ENCODE results near the gene ZBTB11. TPM values are rescaled to one million over a fixed set of nuclear protein-coding genes. Genes with fewer than 3 reads are reported as not detected.
"Not testable (repeated sequence)": the region's sequence is repeated elsewhere in the genome, so short reads cannot be mapped to it uniquely, and the experiment has no call there.

ZBTB11 gene
- total and polyA plus RNA-seq, 2 experiments from 2014 or later = 7.7 to 22.4 TPM

GRCh38 chr3:101709126-101709525, 32.2 kb upstream of the ZBTB11 start:
- no peaks in the 10 kb centered on the region for H3K9me2 ChIP-seq (ENCODE audit: insufficient read depth)
- no peaks in the 10 kb centered on the region for H4K20me1 ChIP-seq (replicated peaks; ENCODE audit: insufficient read depth)
- no peak overlapping the region for H3K27ac Mint-ChIP-seq
- H3K4me3 Mint-ChIP-seq = no peak overlapping the region
- ATAC-seq (no peak), DNase-seq (ENCODE audit: low spot score) (no peak)
- TF ChIP-seq ZNF331 (CRISPR knock-in tag; IDR thresholded peaks at IDR 0.05; ENCODE audit: low read depth) = no peak
- TF ChIP-seq JUNB (IDR thresholded peaks at IDR 0.05; ENCODE audit: unreplicated experiment) = no peak
- H2AFZ ChIP-seq = no peak overlapping the region
- no peaks in the 10 kb centered on the region for H3F3A ChIP-seq (replicated peaks; ENCODE audit: low read depth)
- no peak overlapping the region for H3K4me2 ChIP-seq
- no peaks in the 10 kb centered on the region for H3K27me3 Mint-ChIP-seq (ENCODE audit: insufficient read depth, low read depth, poor library complexity)
- H3K27ac ChIP-seq (ENCODE audit: low read depth) = no peak overlapping the region
- 0 out of 2 replicates have a peak, but pooled peaks cover under 1% of the 10 kb centered on the region for H3K4me1 ChIP-seq (ENCODE audit: insufficient read depth)
- H3K4me1 Mint-ChIP-seq = no peaks in the 10 kb centered on the region; the same call in 2 of the 3 replicates
- H3K36me3 Mint-ChIP-seq (ENCODE audit: low read depth) = peaks cover 4% of the 10 kb centered on the region; the same call in 1 of the 3 replicates
- no peaks in the 10 kb centered on the region for H3K27me3 ChIP-seq (ENCODE audit: insufficient read depth)
- no peaks in the 10 kb centered on the region for H3K79me2 ChIP-seq (replicated peaks; ENCODE audit: insufficient read depth)
- peaks cover 17% of the 10 kb centered on the region for H3K9me3 Mint-ChIP-seq
- H3K36me3 ChIP-seq (ENCODE audit: insufficient read depth) = no peaks in the 10 kb centered on the region; the same call in 1 of the 2 replicates
- no peak overlapping the region for H3K4me3 ChIP-seq

DNA sequence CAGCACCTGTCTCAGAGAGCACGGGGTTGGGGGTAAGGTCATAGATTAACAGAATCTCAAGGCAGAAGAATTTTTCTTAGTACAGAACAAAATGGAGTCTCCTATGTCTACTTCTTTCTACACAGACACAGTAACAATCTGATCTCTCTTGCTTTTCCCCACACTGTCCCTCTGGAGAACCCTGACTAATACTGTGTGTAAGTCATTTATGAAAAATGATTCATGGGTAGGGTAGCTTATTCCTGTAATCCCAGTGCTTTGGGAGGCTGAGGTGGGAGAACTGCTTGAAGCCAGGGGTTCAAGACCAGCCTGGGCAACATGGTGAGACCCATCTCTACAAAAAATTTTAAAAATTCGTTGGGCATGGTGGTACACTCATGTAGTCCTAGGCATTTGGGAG, 27.7 kb upstream of the ZBTB11 start:
- peaks cover 13% of the 10 kb centered on the region for H3K4me1 ChIP-seq (ENCODE audit: insufficient read depth)
- not testable (repeated sequence) for H3K9me3 Mint-ChIP-seq; H3F3A ChIP-seq (replicated peaks; ENCODE audit: low read depth); H3K4me1 Mint-ChIP-seq; ATAC-seq; H3K79me2 ChIP-seq (replicated peaks; ENCODE audit: insufficient read depth); H3K4me3 ChIP-seq; H2AFZ ChIP-seq; DNase-seq (ENCODE audit: low spot score); H3K27ac ChIP-seq (ENCODE audit: low read depth); H3K27ac Mint-ChIP-seq; H3K27me3 ChIP-seq (ENCODE audit: insufficient read depth); H3K4me2 ChIP-seq; H3K9me2 ChIP-seq (ENCODE audit: insufficient read depth); H3K4me3 Mint-ChIP-seq; H3K36me3 Mint-ChIP-seq (ENCODE audit: low read depth); H3K36me3 ChIP-seq (ENCODE audit: insufficient read depth); H4K20me1 ChIP-seq (replicated peaks; ENCODE audit: insufficient read depth); H3K27me3 Mint-ChIP-seq (ENCODE audit: insufficient read depth, low read depth, poor library complexity)

DNA sequence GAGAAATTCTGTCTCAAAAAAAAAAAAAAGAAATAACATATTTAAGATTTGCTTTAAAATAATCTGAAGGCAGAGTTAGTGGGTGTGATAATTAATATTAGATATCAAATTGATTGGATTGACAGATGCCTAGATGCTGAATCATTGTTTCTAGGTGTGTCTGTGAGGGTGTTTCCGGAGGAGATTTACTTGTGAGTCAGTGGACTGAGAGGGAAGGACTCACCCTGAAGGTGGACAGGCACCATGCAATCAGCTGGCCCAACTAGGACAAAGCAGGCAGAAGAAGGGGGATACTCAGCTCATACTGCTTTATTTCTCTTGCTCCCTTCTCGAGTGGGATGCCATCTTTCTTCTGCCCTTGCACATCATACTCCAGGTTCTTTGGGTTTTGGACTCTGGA, 26.2 kb upstream of the ZBTB11 start:
- Mint-ChIP-seq H3K4me1 (peaks cover 9% of the 10 kb centered on the region), H3K36me3 (ENCODE audit: low read depth) (no peaks in the 10 kb centered on the region), H3K27ac (no peak overlapping the region), H3K4me3 (no peak overlapping the region), H3K27me3 (ENCODE audit: insufficient read depth, low read depth, poor library complexity) (peaks cover 2% of the 10 kb centered on the region), H3K9me3 (no peaks in the 10 kb centered on the region)
- no peak for DNase-seq (ENCODE audit: low spot score)
- no peaks in the 10 kb centered on the region for H3K79me2 ChIP-seq (replicated peaks; ENCODE audit: insufficient read depth)
- H3F3A ChIP-seq (replicated peaks; ENCODE audit: low read depth) = no peaks in the 10 kb centered on the region
- no peaks in the 10 kb centered on the region for H3K9me2 ChIP-seq (ENCODE audit: insufficient read depth)
- H2AFZ ChIP-seq = peak overlapping the region; percentile 2; the same call in 1 of the 2 replicates
- no peak overlapping the region for H3K27ac ChIP-seq (ENCODE audit: low read depth)
- no peaks in the 10 kb centered on the region for H4K20me1 ChIP-seq (replicated peaks; ENCODE audit: insufficient read depth)
- peaks cover 13% of the 10 kb centered on the region for H3K4me1 ChIP-seq (ENCODE audit: insufficient read depth)
- H3K4me2 ChIP-seq = no peak overlapping the region
- TF ChIP-seq ZNF331 (CRISPR knock-in tag; IDR thresholded peaks at IDR 0.05; ENCODE audit: low read depth) (no peak), EZH2 (IDR thresholded peaks at IDR 0.05; ENCODE audit: low read depth, unreplicated experiment) (no peak)
- no peak overlapping the region for H3K4me3 ChIP-seq
- ATAC-seq = no peak
- H3K36me3 ChIP-seq (ENCODE audit: insufficient read depth) = no peaks in the 10 kb centered on the region
- no peaks in the 10 kb centered on the region for H3K27me3 ChIP-seq (ENCODE audit: insufficient read depth)

GRCh38 chr3:101702726-101703125, 25.8 kb upstream of the ZBTB11 start:
- Mint-ChIP-seq H3K27ac (no peak overlapping the region), H3K4me1 (peaks cover 9% of the 10 kb centered on the region), H3K36me3 (ENCODE audit: low read depth) (no peaks in the 10 kb centered on the region), H3K4me3 (no peak overlapping the region), H3K9me3 (no peaks in the 10 kb centered on the region), H3K27me3 (ENCODE audit: insufficient read depth, low read depth, poor library complexity) (peaks cover 2% of the 10 kb centered on the region)
- H3K4me3 ChIP-seq = no peak overlapping the region
- H3K4me2 ChIP-seq = no peak overlapping the region
- peaks cover 13% of the 10 kb centered on the region for H3K4me1 ChIP-seq (ENCODE audit: insufficient read depth)
- no peaks in the 10 kb centered on the region for H4K20me1 ChIP-seq (replicated peaks; ENCODE audit: insufficient read depth)
- no peak overlapping the region for H3K27ac ChIP-seq (ENCODE audit: low read depth)
- no peak for DNase-seq (ENCODE audit: low spot score)
- H3K79me2 ChIP-seq (replicated peaks; ENCODE audit: insufficient read depth) = no peaks in the 10 kb centered on the region
- ATAC-seq = no peak
- H3K9me2 ChIP-seq (ENCODE audit: insufficient read depth) = no peaks in the 10 kb centered on the region
- no peaks in the 10 kb centered on the region for H3F3A ChIP-seq (replicated peaks; ENCODE audit: low read depth)
- no peaks in the 10 kb centered on the region for H3K36me3 ChIP-seq (ENCODE audit: insufficient read depth)
- no peak overlapping the region for H2AFZ ChIP-seq
- H3K27me3 ChIP-seq (ENCODE audit: insufficient read depth) = no peaks in the 10 kb centered on the region
- no peak for TF ChIP-seq CREB1 (CRISPR knock-in tag; IDR thresholded peaks at IDR 0.05; ENCODE audit: low read depth)
- no peak for TF ChIP-seq POLR2AphosphoS5 (IDR thresholded peaks at IDR 0.05; ENCODE audit: low read depth)
- no peak for TF ChIP-seq EZH2phosphoT487 (IDR thresholded peaks at IDR 0.05; ENCODE audit: unreplicated experiment)
- no peak for TF ChIP-seq ZNF331 (CRISPR knock-in tag; IDR thresholded peaks at IDR 0.05; ENCODE audit: low read depth)
- no peak for TF ChIP-seq ZNF114 (CRISPR knock-in tag; IDR thresholded peaks at IDR 0.05)
- TF ChIP-seq, protein P1, sequence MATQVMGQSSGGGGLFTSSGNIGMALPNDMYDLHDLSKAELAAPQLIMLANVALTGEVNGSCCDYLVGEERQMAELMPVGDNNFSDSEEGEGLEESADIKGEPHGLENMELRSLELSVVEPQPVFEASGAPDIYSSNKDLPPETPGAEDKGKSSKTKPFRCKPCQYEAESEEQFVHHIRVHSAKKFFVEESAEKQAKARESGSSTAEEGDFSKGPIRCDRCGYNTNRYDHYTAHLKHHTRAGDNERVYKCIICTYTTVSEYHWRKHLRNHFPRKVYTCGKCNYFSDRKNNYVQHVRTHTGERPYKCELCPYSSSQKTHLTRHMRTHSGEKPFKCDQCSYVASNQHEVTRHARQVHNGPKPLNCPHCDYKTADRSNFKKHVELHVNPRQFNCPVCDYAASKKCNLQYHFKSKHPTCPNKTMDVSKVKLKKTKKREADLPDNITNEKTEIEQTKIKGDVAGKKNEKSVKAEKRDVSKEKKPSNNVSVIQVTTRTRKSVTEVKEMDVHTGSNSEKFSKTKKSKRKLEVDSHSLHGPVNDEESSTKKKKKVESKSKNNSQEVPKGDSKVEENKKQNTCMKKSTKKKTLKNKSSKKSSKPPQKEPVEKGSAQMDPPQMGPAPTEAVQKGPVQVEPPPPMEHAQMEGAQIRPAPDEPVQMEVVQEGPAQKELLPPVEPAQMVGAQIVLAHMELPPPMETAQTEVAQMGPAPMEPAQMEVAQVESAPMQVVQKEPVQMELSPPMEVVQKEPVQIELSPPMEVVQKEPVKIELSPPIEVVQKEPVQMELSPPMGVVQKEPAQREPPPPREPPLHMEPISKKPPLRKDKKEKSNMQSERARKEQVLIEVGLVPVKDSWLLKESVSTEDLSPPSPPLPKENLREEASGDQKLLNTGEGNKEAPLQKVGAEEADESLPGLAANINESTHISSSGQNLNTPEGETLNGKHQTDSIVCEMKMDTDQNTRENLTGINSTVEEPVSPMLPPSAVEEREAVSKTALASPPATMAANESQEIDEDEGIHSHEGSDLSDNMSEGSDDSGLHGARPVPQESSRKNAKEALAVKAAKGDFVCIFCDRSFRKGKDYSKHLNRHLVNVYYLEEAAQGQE (IDR thresholded peaks at IDR 0.05; ENCODE audit: unreplicated experiment) = no peak
- TF ChIP-seq, protein P2, sequence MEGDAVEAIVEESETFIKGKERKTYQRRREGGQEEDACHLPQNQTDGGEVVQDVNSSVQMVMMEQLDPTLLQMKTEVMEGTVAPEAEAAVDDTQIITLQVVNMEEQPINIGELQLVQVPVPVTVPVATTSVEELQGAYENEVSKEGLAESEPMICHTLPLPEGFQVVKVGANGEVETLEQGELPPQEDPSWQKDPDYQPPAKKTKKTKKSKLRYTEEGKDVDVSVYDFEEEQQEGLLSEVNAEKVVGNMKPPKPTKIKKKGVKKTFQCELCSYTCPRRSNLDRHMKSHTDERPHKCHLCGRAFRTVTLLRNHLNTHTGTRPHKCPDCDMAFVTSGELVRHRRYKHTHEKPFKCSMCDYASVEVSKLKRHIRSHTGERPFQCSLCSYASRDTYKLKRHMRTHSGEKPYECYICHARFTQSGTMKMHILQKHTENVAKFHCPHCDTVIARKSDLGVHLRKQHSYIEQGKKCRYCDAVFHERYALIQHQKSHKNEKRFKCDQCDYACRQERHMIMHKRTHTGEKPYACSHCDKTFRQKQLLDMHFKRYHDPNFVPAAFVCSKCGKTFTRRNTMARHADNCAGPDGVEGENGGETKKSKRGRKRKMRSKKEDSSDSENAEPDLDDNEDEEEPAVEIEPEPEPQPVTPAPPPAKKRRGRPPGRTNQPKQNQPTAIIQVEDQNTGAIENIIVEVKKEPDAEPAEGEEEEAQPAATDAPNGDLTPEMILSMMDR (conservative IDR thresholded peaks at IDR 0.05; ENCODE audit: low read depth in 2 of 2) = no peak

All from GM23338 (cell line).